Hypothalamus (tissue), 51 donors: Measurements from ENCODE around the gene TMEM121B.
A peak's percentile ranks its signal among the peaks of the same experiment; 100 is the strongest.
"Not testable (repeated sequence)": the region's sequence is repeated elsewhere in the genome, so short reads cannot be mapped to it uniquely, and the experiment has no call there.

Source experiments
- DNase-seq, 51 donors: peaks; one replicate each; lab custom pipeline; 2025; lab: John Stamatoyannopoulos, UW

The TMEM121B gene

GRCh38 chr22:17121233-17122195, at the start of gene TMEM121B:
TSS of gene TMEM121B (minus strand) at chr22:17121360. CDS start at chr22:17121127, 233 bp downstream.
- peak in 45 of 51 donors; percentile 21 to 77 (median 51) for DNase-seq

- peak in 35 of 51 donors; percentile 2 to 63 (median 31) for DNase-seq
These were observed 46.3 kb upstream of the TMEM121B start for GRCh38 chr22:17167486-17167885.

GRCh38 chr22:17164392-17165024, 43.3 kb upstream of the TMEM121B start:
- DNase-seq: no peak

- DNase-seq: no peak
These were observed 41.6 kb upstream of the TMEM121B start for GRCh38 chr22:17162731-17163130.

- DNase-seq: no peak
These were observed 40.8 kb upstream of the TMEM121B start for GRCh38 chr22:17161991-17162390.

- peak in 35 of 51 donors; percentile 8 to 89 (median 55) for DNase-seq
These were observed 38.4 kb upstream of the TMEM121B start for GRCh38 chr22:17159504-17159951.

- DNase-seq: peak; percentile 36 to 94 (median 85)
These were observed 37.7 kb upstream of the TMEM121B start, which contains the start of gene HDHD5 for GRCh38 chr22:17158568-17159503. TSS of gene HDHD5 (minus strand) at chr22:17159277. CDS start at chr22:17159251, 26 bp downstream.

GRCh38 chr22:17158176-17158567, 37.0 kb upstream of the TMEM121B start:
- DNase-seq: peak in 1 of 51 donors; percentile 68

- DNase-seq: no peak
These were observed 36.6 kb upstream of the TMEM121B start for GRCh38 chr22:17157714-17158113.

- no peak for DNase-seq
These were observed 34.8 kb upstream of the TMEM121B start for GRCh38 chr22:17155941-17156340.

- no peak for DNase-seq
These were observed 31.8 kb upstream of the TMEM121B start for GRCh38 chr22:17152971-17153370.

GRCh38 chr22:17152340-17152739, 31.2 kb upstream of the TMEM121B start:
- DNase-seq: no peak

- DNase-seq: no peak
These were observed 28.1 kb upstream of the TMEM121B start for GRCh38 chr22:17149076-17149815.

- DNase-seq: not testable (repeated sequence)
These were observed 26.3 kb upstream of the TMEM121B start for GRCh38 chr22:17147458-17147857.

- no peak for DNase-seq
These were observed 24.0 kb upstream of the TMEM121B start for GRCh38 chr22:17145021-17145680.

- DNase-seq: no peak
These were observed 22.7 kb upstream of the TMEM121B start for GRCh38 chr22:17143826-17144225.

- DNase-seq: no peak
These were observed 21.9 kb upstream of the TMEM121B start for GRCh38 chr22:17143101-17143500.

GRCh38 chr22:17140826-17141766, 19.9 kb upstream of the TMEM121B start:
- no peak for DNase-seq
